ENCODE data around the gene SLC35F3. TPM values are rescaled to one million over a fixed set of nuclear protein-coding genes. Genes with fewer than 3 reads are reported as not detected.

SLC35F3 gene
- total RNA-seq, 2 experiments from 2014 or later, result 0.59 to 0.70 TPM

- no peak overlapping the region for H3K4me3 Mint-ChIP-seq
- H3K36me3 Mint-ChIP-seq, result no peaks in the 10 kb centered on the region
- no peak for DNase-seq
- H3K9me3 Mint-ChIP-seq, result no peaks in the 10 kb centered on the region
- H3K4me1 Mint-ChIP-seq (ENCODE audit: low read depth), result peaks cover 19% of the 10 kb centered on the region
- intact Hi-C loops (cut with micrococcal nuclease), result no loop called here
- CTCF ChIA-PET, result interaction anchor here (1.0 to 2.2 kb wide), 4 partner anchors 8 to 104 kb away, joined by 3 to 9 read pairs (median 4); no protein-coding TSS in a partner anchor
- H3K27me3 Mint-ChIP-seq, result peaks cover 30% of the 10 kb centered on the region
- POLR2A ChIA-PET, result no interaction called here
- no peak overlapping the region for H3K27ac Mint-ChIP-seq
These were observed 412.0 kb downstream of the SLC35F3 start for GRCh38 chr1:234316486-234316885.

GRCh38 chr1:234316937-234317336 is 412.5 kb downstream of the SLC35F3 start:
- CTCF ChIA-PET, result interaction anchor here (1.7 to 2.2 kb wide), 2 partner anchors 10 to 104 kb away, joined by 5 to 9 read pairs; no protein-coding TSS in a partner anchor

GRCh38 chr1:234320069-234320468 is 415.6 kb downstream of the SLC35F3 start:
- no peak for DNase-seq
- no peak overlapping the region for H3K4me3 Mint-ChIP-seq
- no peak overlapping the region for H3K27ac Mint-ChIP-seq
- H3K9me3 Mint-ChIP-seq, result no peaks in the 10 kb centered on the region
- peaks cover 20% of the 10 kb centered on the region for H3K4me1 Mint-ChIP-seq (ENCODE audit: low read depth)
- intact Hi-C loops (cut with micrococcal nuclease), result loop anchor here (10.0 kb wide), 2 partner anchors 275 to 765 kb away; no protein-coding TSS in a partner anchor
- ChIA-PET CTCF (interaction anchor here (0.7 to 9.9 kb wide), 2 partner anchors 9 to 29 kb away, joined by 3 to 83 read pairs; no protein-coding TSS in a partner anchor), POLR2A (no interaction called here)
- H3K27me3 Mint-ChIP-seq, result peaks cover 29% of the 10 kb centered on the region
- no peaks in the 10 kb centered on the region for H3K36me3 Mint-ChIP-seq

More at GRCh38 chr1:234316937-234317336, 412.5 kb downstream of the SLC35F3 start:
- no peak overlapping the region for H3K27ac Mint-ChIP-seq
- intact Hi-C loops (cut with micrococcal nuclease), result no loop called here
- no peak for DNase-seq
- H3K27me3 Mint-ChIP-seq, result peaks cover 27% of the 10 kb centered on the region
- H3K4me3 Mint-ChIP-seq, result no peak overlapping the region
- no peaks in the 10 kb centered on the region for H3K36me3 Mint-ChIP-seq
- peaks cover 19% of the 10 kb centered on the region for H3K4me1 Mint-ChIP-seq (ENCODE audit: low read depth)
- H3K9me3 Mint-ChIP-seq, result no peaks in the 10 kb centered on the region
- POLR2A ChIA-PET, result no interaction called here

GRCh38 chr1:234320549-234320948 is 416.1 kb downstream of the SLC35F3 start:
- H3K36me3 Mint-ChIP-seq, result no peaks in the 10 kb centered on the region
- ChIA-PET CTCF (interaction anchor here (0.6 to 9.9 kb wide), 3 partner anchors 9 to 31 kb away, joined by 3 to 83 read pairs (median 3); no protein-coding TSS in a partner anchor), POLR2A (no interaction called here)
- H3K4me1 Mint-ChIP-seq (ENCODE audit: low read depth), result peaks cover 16% of the 10 kb centered on the region
- no peak overlapping the region for H3K27ac Mint-ChIP-seq
- peaks cover 30% of the 10 kb centered on the region for H3K27me3 Mint-ChIP-seq
- H3K4me3 Mint-ChIP-seq, result no peak overlapping the region
- intact Hi-C loops (cut with micrococcal nuclease), result loop anchor here (10.0 kb wide), 2 partner anchors 274 to 764 kb away; no protein-coding TSS in a partner anchor
- no peaks in the 10 kb centered on the region for H3K9me3 Mint-ChIP-seq
- no peak for DNase-seq

- Mint-ChIP-seq H3K27me3 (peaks cover 30% of the 10 kb centered on the region), H3K4me1 (ENCODE audit: low read depth) (peaks cover 13% of the 10 kb centered on the region), H3K4me3 (no peak overlapping the region), H3K27ac (no peak overlapping the region), H3K9me3 (no peaks in the 10 kb centered on the region), H3K36me3 (no peaks in the 10 kb centered on the region)
- ChIA-PET CTCF (interaction anchor here (0.6 to 9.9 kb wide), 3 partner anchors 10 to 108 kb away, joined by 3 to 83 read pairs (median 3); no protein-coding TSS in a partner anchor), POLR2A (no interaction called here)
- intact Hi-C loops (cut with micrococcal nuclease), result loop anchor here (10.0 kb wide), 2 partner anchors 274 to 764 kb away; no protein-coding TSS in a partner anchor
- no peak for DNase-seq
These were observed 416.8 kb downstream of the SLC35F3 start for GRCh38 chr1:234321231-234321630.

- peaks cover 22% of the 10 kb centered on the region for H3K27me3 Mint-ChIP-seq
- H3K9me3 Mint-ChIP-seq, result no peaks in the 10 kb centered on the region
- CTCF ChIA-PET, result interaction anchor here (1.2 to 9.9 kb wide), 5 partner anchors 11 to 144 kb away, joined by 3 to 83 read pairs (median 3); no protein-coding TSS in a partner anchor
- H3K27ac Mint-ChIP-seq, result no peak overlapping the region
- H3K36me3 Mint-ChIP-seq, result no peaks in the 10 kb centered on the region
- H3K4me1 Mint-ChIP-seq (ENCODE audit: low read depth), result peaks cover 16% of the 10 kb centered on the region
- H3K4me3 Mint-ChIP-seq, result no peak overlapping the region
- POLR2A ChIA-PET, result no interaction called here
- intact Hi-C loops (cut with micrococcal nuclease), result loop anchor here (10.0 kb wide), 2 partner anchors 273 to 763 kb away; no protein-coding TSS in a partner anchor
- no peak for DNase-seq
These were observed 417.6 kb downstream of the SLC35F3 start for GRCh38 chr1:234322097-234322496.

GRCh38 chr1:234322979-234323378 is 418.5 kb downstream of the SLC35F3 start:
- intact Hi-C loops (cut with micrococcal nuclease), result loop anchor here (10.0 kb wide), 2 partner anchors 272 to 762 kb away; no protein-coding TSS in a partner anchor
- H3K27ac Mint-ChIP-seq, result no peak overlapping the region
- ChIA-PET POLR2A (no interaction called here), CTCF (interaction anchor here (0.6 to 9.9 kb wide), 22 partner anchors 12 to 208 kb away, joined by 3 to 83 read pairs (median 3); partner anchors contain the start of gene COA6)
- no peaks in the 10 kb centered on the region for H3K9me3 Mint-ChIP-seq
- H3K4me3 Mint-ChIP-seq, result no peak overlapping the region
- peaks cover 14% of the 10 kb centered on the region for H3K27me3 Mint-ChIP-seq
- no peaks in the 10 kb centered on the region for H3K36me3 Mint-ChIP-seq
- H3K4me1 Mint-ChIP-seq (ENCODE audit: low read depth), result peaks cover 16% of the 10 kb centered on the region
- peak; percentile 85 for DNase-seq

- H3K36me3 Mint-ChIP-seq, result no peaks in the 10 kb centered on the region
- no peaks in the 10 kb centered on the region for H3K9me3 Mint-ChIP-seq
- no peak for DNase-seq
- H3K4me1 Mint-ChIP-seq (ENCODE audit: low read depth), result peaks cover 16% of the 10 kb centered on the region
- intact Hi-C loops (cut with micrococcal nuclease), result loop anchor here (5.0 to 10.0 kb wide), 3 partner anchors 152 to 760 kb away; partner anchors contain the start of gene TARBP1
- ChIA-PET POLR2A (no interaction called here), CTCF (interaction anchor here (0.6 to 9.9 kb wide), 5 partner anchors 9 to 94 kb away, joined by 3 to 83 read pairs (median 4); no protein-coding TSS in a partner anchor)
- H3K27ac Mint-ChIP-seq, result no peak overlapping the region
- H3K27me3 Mint-ChIP-seq, result peaks cover 9% of the 10 kb centered on the region
- H3K4me3 Mint-ChIP-seq, result no peak overlapping the region
These were observed 420.3 kb downstream of the SLC35F3 start for GRCh38 chr1:234324821-234325220.

- peak overlapping the region; percentile 72 for H3K4me3 Mint-ChIP-seq
- H3K4me1 Mint-ChIP-seq (ENCODE audit: low read depth), result peaks cover 16% of the 10 kb centered on the region
- intact Hi-C loops (cut with micrococcal nuclease), result loop anchor here (1.0 to 10.0 kb wide), 8 partner anchors 16 to 759 kb away; partner anchors contain the start of genes COA6 and TARBP1
- CTCF ChIA-PET, result interaction anchor here (0.7 to 9.9 kb wide), 15 partner anchors 10 to 235 kb away, joined by 3 to 83 read pairs (median 7); partner anchors contain the start of gene COA6
- no peak overlapping the region for H3K27ac Mint-ChIP-seq
- POLR2A ChIA-PET, result no interaction called here
- no peaks in the 10 kb centered on the region for H3K9me3 Mint-ChIP-seq
- peak; percentile 36 for DNase-seq
- H3K27me3 Mint-ChIP-seq, result peaks cover 9% of the 10 kb centered on the region
- no peaks in the 10 kb centered on the region for H3K36me3 Mint-ChIP-seq
These were observed 421.5 kb downstream of the SLC35F3 start for GRCh38 chr1:234325878-234326496.

- Mint-ChIP-seq H3K4me3 (peak overlapping the region; percentile 72), H3K27me3 (peaks cover 13% of the 10 kb centered on the region)
- POLR2A ChIA-PET, result no interaction called here
These were observed 422.3 kb downstream of the SLC35F3 start for GRCh38 chr1:234326497-234327366.

GRCh38 chr1:234327577-234328164 is 423.2 kb downstream of the SLC35F3 start:
- no peak for DNase-seq
- Mint-ChIP-seq H3K4me1 (ENCODE audit: low read depth) (peaks cover 16% of the 10 kb centered on the region), H3K9me3 (no peaks in the 10 kb centered on the region), H3K4me3 (no peak overlapping the region), H3K36me3 (no peaks in the 10 kb centered on the region), H3K27me3 (peaks cover 20% of the 10 kb centered on the region), H3K27ac (no peak overlapping the region)
- ChIA-PET POLR2A (no interaction called here), CTCF (interaction anchor here (0.8 to 9.9 kb wide), 18 partner anchors 9 to 220 kb away, joined by 3 to 83 read pairs (median 4); partner anchors contain the start of gene COA6)
- intact Hi-C loops (cut with micrococcal nuclease), result loop anchor here (2.0 to 10.0 kb wide), 4 partner anchors 45 to 757 kb away; partner anchors contain the start of genes COA6 and TARBP1

More at GRCh38 chr1:234326497-234327366, 422.3 kb downstream of the SLC35F3 start:
- DNase-seq, result peak; percentile 75
- H3K4me1 Mint-ChIP-seq (ENCODE audit: low read depth), result peaks cover 16% of the 10 kb centered on the region
- H3K27ac Mint-ChIP-seq, result no peak overlapping the region
- intact Hi-C loops (cut with micrococcal nuclease), result loop anchor here (1.0 to 10.0 kb wide), 8 partner anchors 16 to 758 kb away; partner anchors contain the start of genes COA6 and TARBP1
- H3K9me3 Mint-ChIP-seq, result no peaks in the 10 kb centered on the region
- H3K36me3 Mint-ChIP-seq, result no peaks in the 10 kb centered on the region
- CTCF ChIA-PET, result interaction anchor here (0.5 to 9.9 kb wide), 19 partner anchors 9 to 1006 kb away, joined by 3 to 83 read pairs (median 4); partner anchors contain the start of gene COA6

Data from activated CD4-positive, alpha-beta memory T cell treated with anti-CD3 and anti-CD28 coated beads for 36 hours (primary cell).